ENCODE data around the gene CD34. TPM values are rescaled to one million over a fixed set of nuclear protein-coding genes. Genes with fewer than 3 reads are reported as not detected.

CD34 gene
- total RNA-seq, 6 experiments from 2014 or later, result 0.70 to 2.7 (median 2.2) TPM

GRCh38 chr1:207850621-207851407 lies 60.1 kb downstream of the CD34 start:
- intact Hi-C loops (cut with DNase I), result no loop called here
- Histone ChIP-seq H3K4me3 (no peak overlapping the region), H3K9me3 (no peaks in the 10 kb centered on the region), H3K4me1 (peaks cover 0 to 16% (median 2%) of the 10 kb centered on the region in 4 donors), H3K27ac (no peak overlapping the region), H3K36me3 (no peaks in the 10 kb centered on the region), H3K27me3 (no peaks in the 10 kb centered on the region)
- TF ChIP-seq CTCF (IDR thresholded peaks at IDR 0.05), result no peak
- TF ChIP-seq POLR2A (IDR thresholded peaks at IDR 0.05), result no peak
- ATAC-seq, result no peak
- no peak for DNase-seq
- WGBS (ENCODE audit: insufficient coverage, low coverage, low lambda C conversion rate, missing lambda C conversion rate), result 73% methylated on average over 3 of the region's 7 CpGs

GRCh38 chr1:207849646-207850045 lies 61.3 kb downstream of the CD34 start:
- no peaks in the 10 kb centered on the region for H3K9me3 ChIP-seq
- no peak for ATAC-seq
- H3K4me3 ChIP-seq, result no peak overlapping the region
- H3K27ac ChIP-seq, result no peak overlapping the region
- 80% methylated on average over 8 of the region's 8 CpGs for WGBS (ENCODE audit: insufficient coverage, low coverage, low lambda C conversion rate, missing lambda C conversion rate)
- H3K27me3 ChIP-seq, result no peaks in the 10 kb centered on the region
- intact Hi-C loops (cut with DNase I), result no loop called here
- TF ChIP-seq CTCF (IDR thresholded peaks at IDR 0.05) (no peak), POLR2A (IDR thresholded peaks at IDR 0.05) (no peak)
- DNase-seq, result no peak
- H3K4me1 ChIP-seq, result peaks cover 0 to 16% (median 2%) of the 10 kb centered on the region in 4 donors
- H3K36me3 ChIP-seq, result no peaks in the 10 kb centered on the region

- Histone ChIP-seq H3K36me3 (no peaks in the 10 kb centered on the region), H3K27ac (peak overlapping the region in 1 of 3 donors; percentile 12), H3K9me3 (no peaks in the 10 kb centered on the region), H3K27me3 (no peaks in the 10 kb centered on the region), H3K4me1 (peaks cover 0 to 16% (median 2%) of the 10 kb centered on the region in 4 donors), H3K4me3 (no peak overlapping the region)
- intact Hi-C loops (cut with DNase I), result no loop called here
- peak in 1 of 4 donors; percentile 24 for ATAC-seq
- no peak for DNase-seq
- WGBS (ENCODE audit: insufficient coverage, low coverage, low lambda C conversion rate, missing lambda C conversion rate), result 22% methylated on average over 3 of the region's 3 CpGs
- TF ChIP-seq CTCF (IDR thresholded peaks at IDR 0.05), result no peak
- no peak for TF ChIP-seq POLR2A (IDR thresholded peaks at IDR 0.05)
Measured at GRCh38 chr1:207849016-207849415, 61.9 kb downstream of the CD34 start.

GRCh38 chr1:207848234-207848633 lies 62.7 kb downstream of the CD34 start:
- Histone ChIP-seq H3K27ac (peak overlapping the region in 1 of 3 donors; percentile 12), H3K27me3 (no peaks in the 10 kb centered on the region), H3K4me3 (no peak overlapping the region), H3K9me3 (no peaks in the 10 kb centered on the region), H3K4me1 (peaks cover 0 to 13% (median 2%) of the 10 kb centered on the region in 4 donors), H3K36me3 (no peaks in the 10 kb centered on the region)
- intact Hi-C loops (cut with DNase I), result no loop called here
- 0% methylated on average over 5 of the region's 5 CpGs for WGBS (ENCODE audit: insufficient coverage, low coverage, low lambda C conversion rate, missing lambda C conversion rate)
- DNase-seq, result peak; percentile 64 to 82 (median 78)
- TF ChIP-seq CTCF (IDR thresholded peaks at IDR 0.05), result no peak
- TF ChIP-seq POLR2A (IDR thresholded peaks at IDR 0.05), result no peak
- peak; percentile 82 to 97 (median 88) for ATAC-seq

All from right lobe of liver (tissue), 6 donors.